Panc1 (cell line): ENCODE measurements around the gene PPP2R1A.

Experiments used
- POLR2AphosphoS5 ChIP-seq: IDR thresholded peaks from 2 replicates; pipeline ENCODE4 v1.6.1; 2012; ENCODE audit warnings: mild to moderate bottlenecking, low read depth, low read length, moderate library complexity
- TF ChIP-seq, protein P1 (sequence below): fragments of 450-650 bp; IDR thresholded peaks from 2 replicates; pipeline ENCODE4 v1.5.1; 2017; ENCODE audit warnings: mild to moderate bottlenecking
- TF ChIP-seq, protein P2 (sequence below), 2 experiments: IDR thresholded peaks; 2 replicates each; pipeline ENCODE4 v1.6.1; 2011 to 2012; ENCODE audit warnings: low read depth in 2 of 2, control low read depth in 1 of 2, low read length in 1 of 2, mild to moderate bottlenecking in 1 of 2, moderate library complexity in 1 of 2; ENCODE audit not compliant: insufficient read depth in 1 of 2

DNA sequence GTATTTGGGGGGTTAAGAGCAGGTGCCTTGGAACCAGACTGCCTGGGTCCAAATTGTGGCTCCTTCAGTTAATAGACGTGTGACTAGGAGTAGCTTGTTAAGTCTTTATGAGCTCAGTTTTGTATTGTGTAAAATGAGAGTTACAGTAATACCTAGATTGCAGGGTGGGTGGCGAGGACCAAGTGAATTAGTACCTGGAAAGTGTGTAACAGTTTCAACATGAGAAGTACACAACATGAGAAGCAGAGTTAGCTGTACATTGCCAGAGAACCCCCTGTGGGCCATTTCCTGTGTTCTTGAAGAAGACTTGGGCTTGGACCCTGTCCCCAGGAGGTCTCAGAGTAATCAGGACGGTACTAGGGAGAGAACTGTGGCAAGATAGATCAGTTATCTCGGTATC, 36.8 kb downstream of the PPP2R1A start:
- no peak for TF ChIP-seq POLR2AphosphoS5
- TF ChIP-seq, protein P1, sequence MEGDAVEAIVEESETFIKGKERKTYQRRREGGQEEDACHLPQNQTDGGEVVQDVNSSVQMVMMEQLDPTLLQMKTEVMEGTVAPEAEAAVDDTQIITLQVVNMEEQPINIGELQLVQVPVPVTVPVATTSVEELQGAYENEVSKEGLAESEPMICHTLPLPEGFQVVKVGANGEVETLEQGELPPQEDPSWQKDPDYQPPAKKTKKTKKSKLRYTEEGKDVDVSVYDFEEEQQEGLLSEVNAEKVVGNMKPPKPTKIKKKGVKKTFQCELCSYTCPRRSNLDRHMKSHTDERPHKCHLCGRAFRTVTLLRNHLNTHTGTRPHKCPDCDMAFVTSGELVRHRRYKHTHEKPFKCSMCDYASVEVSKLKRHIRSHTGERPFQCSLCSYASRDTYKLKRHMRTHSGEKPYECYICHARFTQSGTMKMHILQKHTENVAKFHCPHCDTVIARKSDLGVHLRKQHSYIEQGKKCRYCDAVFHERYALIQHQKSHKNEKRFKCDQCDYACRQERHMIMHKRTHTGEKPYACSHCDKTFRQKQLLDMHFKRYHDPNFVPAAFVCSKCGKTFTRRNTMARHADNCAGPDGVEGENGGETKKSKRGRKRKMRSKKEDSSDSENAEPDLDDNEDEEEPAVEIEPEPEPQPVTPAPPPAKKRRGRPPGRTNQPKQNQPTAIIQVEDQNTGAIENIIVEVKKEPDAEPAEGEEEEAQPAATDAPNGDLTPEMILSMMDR, result no peak
- TF ChIP-seq, protein P2, sequence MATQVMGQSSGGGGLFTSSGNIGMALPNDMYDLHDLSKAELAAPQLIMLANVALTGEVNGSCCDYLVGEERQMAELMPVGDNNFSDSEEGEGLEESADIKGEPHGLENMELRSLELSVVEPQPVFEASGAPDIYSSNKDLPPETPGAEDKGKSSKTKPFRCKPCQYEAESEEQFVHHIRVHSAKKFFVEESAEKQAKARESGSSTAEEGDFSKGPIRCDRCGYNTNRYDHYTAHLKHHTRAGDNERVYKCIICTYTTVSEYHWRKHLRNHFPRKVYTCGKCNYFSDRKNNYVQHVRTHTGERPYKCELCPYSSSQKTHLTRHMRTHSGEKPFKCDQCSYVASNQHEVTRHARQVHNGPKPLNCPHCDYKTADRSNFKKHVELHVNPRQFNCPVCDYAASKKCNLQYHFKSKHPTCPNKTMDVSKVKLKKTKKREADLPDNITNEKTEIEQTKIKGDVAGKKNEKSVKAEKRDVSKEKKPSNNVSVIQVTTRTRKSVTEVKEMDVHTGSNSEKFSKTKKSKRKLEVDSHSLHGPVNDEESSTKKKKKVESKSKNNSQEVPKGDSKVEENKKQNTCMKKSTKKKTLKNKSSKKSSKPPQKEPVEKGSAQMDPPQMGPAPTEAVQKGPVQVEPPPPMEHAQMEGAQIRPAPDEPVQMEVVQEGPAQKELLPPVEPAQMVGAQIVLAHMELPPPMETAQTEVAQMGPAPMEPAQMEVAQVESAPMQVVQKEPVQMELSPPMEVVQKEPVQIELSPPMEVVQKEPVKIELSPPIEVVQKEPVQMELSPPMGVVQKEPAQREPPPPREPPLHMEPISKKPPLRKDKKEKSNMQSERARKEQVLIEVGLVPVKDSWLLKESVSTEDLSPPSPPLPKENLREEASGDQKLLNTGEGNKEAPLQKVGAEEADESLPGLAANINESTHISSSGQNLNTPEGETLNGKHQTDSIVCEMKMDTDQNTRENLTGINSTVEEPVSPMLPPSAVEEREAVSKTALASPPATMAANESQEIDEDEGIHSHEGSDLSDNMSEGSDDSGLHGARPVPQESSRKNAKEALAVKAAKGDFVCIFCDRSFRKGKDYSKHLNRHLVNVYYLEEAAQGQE (IDR thresholded peaks at IDR 0.05; ENCODE audit: insufficient read depth in 1 of 2, low read depth in 2 of 2, low read length in 1 of 2), result no peak
